ENCODE data around the gene OR2K2. TPM values are rescaled to one million over a fixed set of nuclear protein-coding genes. Genes with fewer than 3 reads are reported as not detected.
"Not testable (repeated sequence)": the region's sequence is repeated elsewhere in the genome, so short reads cannot be mapped to it uniquely, and the experiment has no call there.

The OR2K2 gene
- total RNA-seq, 2 experiments from 2014 or later, result not detected

- no peak for DNase-seq
- H3K9me3 Mint-ChIP-seq, result no peaks in the 10 kb centered on the region
- CTCF ChIA-PET, result no interaction called here
- intact Hi-C loops (cut with micrococcal nuclease), result no loop called here
- peaks cover 8% of the 10 kb centered on the region for H3K27me3 Mint-ChIP-seq (ENCODE audit: low read depth)
- H3K36me3 Mint-ChIP-seq (ENCODE audit: low read depth), result no peaks in the 10 kb centered on the region
- H3K4me1 Mint-ChIP-seq (ENCODE audit: low read depth), result peaks cover 9% of the 10 kb centered on the region
- H3K27ac Mint-ChIP-seq, result no peak overlapping the region
- H3K4me3 Mint-ChIP-seq, result no peak overlapping the region
Observed at GRCh38 chr9:111287127-111287526, 42.9 kb downstream of the OR2K2 start.

- Mint-ChIP-seq H3K4me1 (ENCODE audit: low read depth) (peaks cover 9% of the 10 kb centered on the region), H3K9me3 (no peaks in the 10 kb centered on the region), H3K36me3 (ENCODE audit: low read depth) (no peaks in the 10 kb centered on the region), H3K27me3 (ENCODE audit: low read depth) (peaks cover 12% of the 10 kb centered on the region), H3K27ac (no peak overlapping the region), H3K4me3 (no peak overlapping the region)
- intact Hi-C loops (cut with micrococcal nuclease), result no loop called here
- DNase-seq, result no peak
- CTCF ChIA-PET, result no interaction called here
Observed at GRCh38 chr9:111284703-111285102, 45.3 kb downstream of the OR2K2 start.

- DNase-seq, result no peak
- Mint-ChIP-seq H3K36me3 (ENCODE audit: low read depth) (no peaks in the 10 kb centered on the region), H3K4me3 (no peak overlapping the region), H3K4me1 (ENCODE audit: low read depth) (peaks cover 1% of the 10 kb centered on the region), H3K27me3 (ENCODE audit: low read depth) (peaks cover 11% of the 10 kb centered on the region), H3K9me3 (no peaks in the 10 kb centered on the region), H3K27ac (no peak overlapping the region)
- intact Hi-C loops (cut with micrococcal nuclease), result no loop called here
- CTCF ChIA-PET, result interaction anchor here (0.7 to 1.1 kb wide), 2 partner anchors 16 to 738 kb away, joined by 3 to 4 read pairs; no protein-coding TSS in a partner anchor
Observed at GRCh38 chr9:111282845-111283244, 47.2 kb downstream of the OR2K2 start.

GRCh38 chr9:111280795-111281194 lies 49.2 kb downstream of the OR2K2 start:
- H3K4me1 Mint-ChIP-seq (ENCODE audit: low read depth); H3K36me3 Mint-ChIP-seq (ENCODE audit: low read depth); DNase-seq; H3K27ac Mint-ChIP-seq; H3K4me3 Mint-ChIP-seq; H3K9me3 Mint-ChIP-seq; H3K27me3 Mint-ChIP-seq (ENCODE audit: low read depth); intact Hi-C loops (cut with micrococcal nuclease): not testable (repeated sequence)
- CTCF ChIA-PET, result interaction anchor here (0.6 kb wide), 1 partner anchor 27 kb away, joined by 3 read pairs; no protein-coding TSS in a partner anchor

Other genes starting within 250 kb of the OR2K2 start
- gene ECPAS, start 154.2 kb upstream of the OR2K2 start, total RNA-seq, result 10 to 100 TPM; 56.8 to 58.1 TPM
- gene ZNF483, start 195.0 kb upstream of the OR2K2 start, total RNA-seq, result 1 to 10 TPM; 2.3 TPM